Adipocyte (in vitro differentiated cells): Measurements from ENCODE around the gene ACBD3.

Source experiments
- DNase-seq: peaks from one replicate; pipeline ENCODE4 v3.0.0-alpha.2; 2015; ENCODE audit warnings: low read depth
- H3K27me3 ChIP-seq: replicated peaks from 2 replicates; pipeline ENCODE4 v1.7.0; 2013; ENCODE audit warnings: mild to moderate bottlenecking, low read length, moderate library complexity; ENCODE audit not compliant: control insufficient read depth, insufficient read depth
- H3K36me3 ChIP-seq: 2 replicates; pipeline ENCODE4 v1.7.0; 2013; ENCODE audit warnings: low read length, mild to moderate bottlenecking, moderate library complexity; ENCODE audit not compliant: control insufficient read depth, insufficient read depth, severe bottlenecking
- H3K4me1 ChIP-seq: 2 replicates; pipeline ENCODE4 v1.7.0; 2013; ENCODE audit warnings: mild to moderate bottlenecking, low read length, moderate library complexity; ENCODE audit not compliant: control insufficient read depth, insufficient read depth
- H3K4me3 ChIP-seq: 2 replicates; pipeline ENCODE4 v1.7.0; 2013; ENCODE audit warnings: mild to moderate bottlenecking, low read length, moderate library complexity
- H3K9ac ChIP-seq: 2 replicates; pipeline ENCODE4 v1.7.0; 2013; ENCODE audit warnings: mild to moderate bottlenecking, low read length, moderate library complexity
- H3K9me3 ChIP-seq: 2 replicates; pipeline ENCODE4 v1.7.0; 2013; ENCODE audit warnings: mild to moderate bottlenecking, low read length, moderate library complexity; ENCODE audit not compliant: control insufficient read depth

Gene ACBD3

GRCh38 chr1:226158983-226159382, 27.6 kb downstream of the ACBD3 start:
- no peak overlapping the region for H3K9ac ChIP-seq
- peaks cover 92% of the 10 kb centered on the region for H3K36me3 ChIP-seq
- H3K9me3 ChIP-seq: no peaks in the 10 kb centered on the region
- H3K27me3 ChIP-seq: no peaks in the 10 kb centered on the region
- no peak for DNase-seq
- H3K4me1 ChIP-seq: peaks cover 16% of the 10 kb centered on the region
- no peak overlapping the region for H3K4me3 ChIP-seq

DNA sequence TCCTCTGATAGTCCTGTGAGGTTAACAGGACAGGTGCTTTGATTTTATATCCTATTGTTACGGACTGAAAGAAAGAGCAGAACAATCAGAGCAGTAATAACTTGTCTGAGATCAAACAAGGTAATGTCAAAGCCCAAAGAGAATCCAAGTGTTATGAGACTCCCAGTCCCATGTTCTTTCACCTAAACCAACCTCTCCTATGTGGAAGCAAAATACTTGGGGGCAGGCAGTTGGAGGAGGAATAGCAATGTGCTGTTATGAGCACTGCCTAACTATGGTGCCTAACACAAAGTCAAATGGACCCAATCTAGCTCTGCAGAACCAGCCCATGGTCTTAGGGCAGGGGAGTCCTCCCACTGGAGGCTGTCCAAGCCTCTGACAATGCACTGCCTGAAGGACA, 28.1 kb downstream of the ACBD3 start:
- no peaks in the 10 kb centered on the region for H3K9me3 ChIP-seq
- no peak overlapping the region for H3K9ac ChIP-seq
- no peaks in the 10 kb centered on the region for H3K27me3 ChIP-seq
- H3K4me1 ChIP-seq: peaks cover 16% of the 10 kb centered on the region
- peaks cover 92% of the 10 kb centered on the region for H3K36me3 ChIP-seq
- DNase-seq: no peak
- H3K4me3 ChIP-seq: no peak overlapping the region

DNA sequence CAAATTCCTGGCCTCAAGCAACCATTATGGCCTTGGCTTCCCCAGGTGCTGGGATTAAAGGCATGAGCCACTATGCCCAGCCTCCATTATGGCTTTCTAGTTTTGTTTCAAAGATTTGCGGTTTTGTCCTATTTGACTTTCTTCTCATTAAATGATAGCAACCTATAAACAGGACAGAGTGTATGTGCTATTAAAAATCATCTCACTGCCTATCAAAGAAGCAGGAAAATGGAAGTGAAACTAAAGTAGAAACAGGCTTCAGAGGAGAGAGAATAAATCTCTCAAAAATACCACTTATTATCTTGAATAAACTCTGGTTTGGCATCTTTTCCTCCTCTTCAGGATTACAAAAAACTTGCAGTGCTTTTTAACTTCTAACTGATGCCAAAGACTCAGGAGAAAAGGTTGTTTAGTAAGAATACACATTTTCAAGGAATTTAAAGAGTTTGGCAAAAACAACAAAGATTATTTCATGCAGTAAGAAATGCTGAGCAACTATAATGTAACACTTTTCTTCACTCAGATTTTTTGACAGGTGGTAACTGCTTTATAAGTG, 28.7 kb downstream of the ACBD3 start:
- DNase-seq: no peak
- H3K36me3 ChIP-seq: peaks cover 92% of the 10 kb centered on the region
- H3K9me3 ChIP-seq: no peaks in the 10 kb centered on the region
- H3K4me3 ChIP-seq: no peak overlapping the region
- peaks cover 16% of the 10 kb centered on the region for H3K4me1 ChIP-seq
- no peaks in the 10 kb centered on the region for H3K27me3 ChIP-seq
- H3K9ac ChIP-seq: no peak overlapping the region

GRCh38 chr1:226154593-226154992, 31.9 kb downstream of the ACBD3 start:
- H3K9ac ChIP-seq: no peak overlapping the region
- H3K9me3 ChIP-seq: no peaks in the 10 kb centered on the region
- peaks cover 16% of the 10 kb centered on the region for H3K4me1 ChIP-seq
- H3K36me3 ChIP-seq: peaks cover 85% of the 10 kb centered on the region
- no peak for DNase-seq
- H3K4me3 ChIP-seq: no peak overlapping the region
- no peaks in the 10 kb centered on the region for H3K27me3 ChIP-seq

DNA sequence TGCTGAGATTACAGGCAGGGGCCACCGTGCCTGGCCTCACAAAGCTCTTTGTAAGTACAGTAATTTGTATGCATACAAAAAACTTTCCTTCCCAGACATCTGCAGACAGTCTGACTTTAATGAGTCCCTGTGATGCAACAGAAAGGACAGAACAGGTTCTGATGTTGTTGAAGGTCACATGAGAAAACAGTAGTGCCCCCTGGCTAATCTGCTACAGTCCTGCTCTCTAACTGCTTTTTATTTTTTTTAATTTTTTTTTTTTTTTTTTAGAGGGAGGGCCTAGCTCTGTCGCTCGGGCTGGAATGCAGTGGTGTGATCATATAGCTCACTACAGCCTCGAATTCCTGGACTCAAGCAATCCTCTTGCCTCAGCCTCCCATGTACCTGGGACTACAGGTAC, 36.7 kb downstream of the ACBD3 start:
- no peaks in the 10 kb centered on the region for H3K9me3 ChIP-seq
- H3K27me3 ChIP-seq: no peaks in the 10 kb centered on the region
- peaks cover 85% of the 10 kb centered on the region for H3K36me3 ChIP-seq
- no peak overlapping the region for H3K9ac ChIP-seq
- no peak overlapping the region for H3K4me3 ChIP-seq
- peaks cover 6% of the 10 kb centered on the region for H3K4me1 ChIP-seq
- peak; percentile 37 for DNase-seq

- no peak overlapping the region for H3K4me3 ChIP-seq
- no peaks in the 10 kb centered on the region for H3K9me3 ChIP-seq
- no peaks in the 10 kb centered on the region for H3K4me1 ChIP-seq
- no peak overlapping the region for H3K9ac ChIP-seq
- H3K36me3 ChIP-seq: peaks cover 80% of the 10 kb centered on the region
- no peak for DNase-seq
- H3K27me3 ChIP-seq: no peaks in the 10 kb centered on the region
Observed at GRCh38 chr1:226148121-226148648, 38.4 kb downstream of the ACBD3 start.

- DNase-seq: no peak
- Histone ChIP-seq H3K36me3 (peaks cover 51% of the 10 kb centered on the region), H3K27me3 (no peaks in the 10 kb centered on the region)
Observed at GRCh38 chr1:226144045-226144444, 42.5 kb downstream of the ACBD3 start.

GRCh38 chr1:226135709-226136108, 50.8 kb downstream of the ACBD3 start:
- Histone ChIP-seq H3K9ac (no peak overlapping the region), H3K36me3 (no peaks in the 10 kb centered on the region), H3K4me1 (no peaks in the 10 kb centered on the region), H3K4me3 (no peak overlapping the region), H3K9me3 (no peaks in the 10 kb centered on the region), H3K27me3 (peaks cover 7% of the 10 kb centered on the region)
- DNase-seq: no peak

More at GRCh38 chr1:226144045-226144444, 42.5 kb downstream of the ACBD3 start:
- no peaks in the 10 kb centered on the region for H3K9me3 ChIP-seq
- H3K4me3 ChIP-seq: no peak overlapping the region
- H3K4me1 ChIP-seq: no peaks in the 10 kb centered on the region
- H3K9ac ChIP-seq: no peak overlapping the region

- DNase-seq: no peak
- Histone ChIP-seq H3K36me3 (no peaks in the 10 kb centered on the region), H3K4me3 (no peak overlapping the region), H3K27me3 (peaks cover 7% of the 10 kb centered on the region), H3K9me3 (no peaks in the 10 kb centered on the region), H3K4me1 (no peaks in the 10 kb centered on the region), H3K9ac (no peak overlapping the region)
Observed at GRCh38 chr1:226135059-226135651, 51.4 kb downstream of the ACBD3 start.

GRCh38 chr1:226134170-226135058, 52.1 kb downstream of the ACBD3 start:
- Histone ChIP-seq H3K9ac (no peak overlapping the region), H3K9me3 (no peaks in the 10 kb centered on the region), H3K4me1 (no peaks in the 10 kb centered on the region), H3K27me3 (peaks cover 7% of the 10 kb centered on the region), H3K4me3 (no peak overlapping the region), H3K36me3 (no peaks in the 10 kb centered on the region)
- no peak for DNase-seq

DNA sequence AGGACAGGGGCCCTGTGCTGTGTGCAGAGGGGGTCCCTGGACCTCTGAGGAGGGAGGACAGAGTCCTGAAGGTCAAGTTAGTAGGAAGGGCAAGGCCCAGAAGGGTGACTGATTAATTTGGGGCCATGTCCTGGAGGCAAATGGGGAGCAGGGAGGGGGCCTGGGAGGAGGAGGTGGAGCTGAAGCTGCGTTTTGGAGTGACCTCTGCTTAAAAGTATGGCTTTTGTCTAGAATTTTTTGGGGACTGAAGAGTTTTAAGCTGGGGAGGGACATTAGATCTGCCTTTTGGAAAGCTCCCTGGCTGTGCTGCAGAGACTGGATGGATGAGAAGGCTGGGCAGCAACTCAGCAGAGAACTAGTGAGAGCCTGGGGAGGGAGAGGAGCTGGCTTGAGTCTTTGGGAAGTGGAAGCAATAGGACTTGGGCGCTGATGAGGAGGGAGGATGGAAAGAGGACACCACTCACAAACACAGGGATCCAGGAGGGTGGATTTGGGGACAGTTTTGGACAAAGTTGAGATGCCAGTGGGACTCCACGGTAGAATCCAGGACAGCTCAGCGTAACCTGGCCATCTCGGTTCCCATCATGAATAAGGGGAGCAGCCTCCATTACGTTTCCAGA, 52.9 kb downstream of the ACBD3 start:
- Histone ChIP-seq H3K36me3 (no peaks in the 10 kb centered on the region), H3K9me3 (no peaks in the 10 kb centered on the region), H3K4me1 (peaks cover 3% of the 10 kb centered on the region), H3K4me3 (no peak overlapping the region), H3K9ac (no peak overlapping the region), H3K27me3 (peaks cover 7% of the 10 kb centered on the region)
- DNase-seq: no peak
